DND-41 (cell line): ENCODE data around the gene ACVR1C.

Experiments
- CTCF ChIP-seq: IDR thresholded peaks from 2 replicates; pipeline ENCODE4 v1.5.1; 2012; ENCODE audit warnings: borderline replicate concordance, low read length, moderate library complexity, mild to moderate bottlenecking; ENCODE audit not compliant: poor library complexity, severe bottlenecking; ENCODE audit errors: extremely low read depth
- EZH2 ChIP-seq: IDR thresholded peaks from 3 replicates; pipeline ENCODE4 v1.6.1; 2012; ENCODE audit warnings: borderline replicate concordance, low read depth, mild to moderate bottlenecking, moderate library complexity, low read length, inconsistent platforms; ENCODE audit not compliant: severe bottlenecking

GRCh38 chr2:157603198-157603597 is 25.5 kb downstream of the ACVR1C start:
- TF ChIP-seq CTCF (no peak), EZH2 (no peak)
